Aorta (tissue), 5 donors: Measurements from ENCODE around the gene PADI6. TPM values are rescaled to one million over a fixed set of nuclear protein-coding genes. Genes with fewer than 3 reads are reported as not detected.
"Not testable (repeated sequence)": the region's sequence is repeated elsewhere in the genome, so short reads cannot be mapped to it uniquely, and the experiment has no call there.

Source experiments
- ATAC-seq: fragments of 200-7000 bp; cut with Tn5 transposase; one replicate; pipeline ENCODE4 v1.9.1; 2022; ENCODE audit warnings: moderate library complexity; ENCODE audit not compliant: low FRiP score
- DNase-seq, 2 donors: peaks; one replicate each; pipeline ENCODE4 v3.0.0-alpha.2; 2020
- H3K27ac ChIP-seq, 2 donors: one replicate each; pipeline ENCODE4 v1.5.1; 2013; ENCODE audit warnings: low read length in 2 of 2, mild to moderate bottlenecking in 2 of 2, moderate library complexity in 2 of 2, control low read depth in 1 of 2, inconsistent platforms in 1 of 2, low read depth in 1 of 2
- H3K27me3 ChIP-seq, 2 donors: one replicate each; pipeline ENCODE4 v1.6.1; 2013; ENCODE audit warnings: control low read depth in 1 of 2, low read length in 1 of 2, mild to moderate bottlenecking in 1 of 2, moderate library complexity in 1 of 2; ENCODE audit not compliant: insufficient read depth in 2 of 2, control insufficient read depth in 1 of 2
- H3K36me3 ChIP-seq, 2 donors: one replicate each; pipeline ENCODE4 v1.6.1; 2013; ENCODE audit warnings: control low read depth in 1 of 2, low read length in 1 of 2, mild to moderate bottlenecking in 1 of 2; ENCODE audit not compliant: insufficient read depth in 2 of 2, control insufficient read depth in 1 of 2
- H3K4me1 ChIP-seq, 2 donors: one replicate each; pipeline ENCODE4 v1.6.1; 2013; ENCODE audit warnings: low read length in 2 of 2, control low read depth in 1 of 2, mild to moderate bottlenecking in 1 of 2, moderate library complexity in 1 of 2; ENCODE audit not compliant: insufficient read depth in 2 of 2, control insufficient read depth in 1 of 2
- H3K4me3 ChIP-seq, 2 donors: one replicate each; pipeline ENCODE4 v1.5.1; 2013; ENCODE audit warnings: low read length in 2 of 2, control low read depth in 1 of 2, mild to moderate bottlenecking in 1 of 2
- H3K9me3 ChIP-seq: one replicate; pipeline ENCODE4 v1.6.1; 2013; ENCODE audit warnings: mild to moderate bottlenecking, low read length; ENCODE audit not compliant: control insufficient read depth
- WGBS, 2 donors: extraction: QIAGEN DNeasy Blood & Tissue Kit; methylation state at CpG; one replicate each; pipeline ENCODE4 v1.1.7; 2013; 5-methylcytosine and 5-hydroxymethylcytosine counted together
- intact Hi-C, 2 donors: fragments of 100-400 bp; cut with DNase I; formaldehyde crosslinking; loops; one replicate each; pipeline versions ENCODE4 v1.14.2 to v1.15.0; 2022
- polyA plus RNA-seq, 2 donors: library from polyadenylated mRNA; stranded (reverse); fragments of 200-250 nt; gene quantifications; one replicate each; pipeline ENCODE4 v1.2.3, GENCODE V29; 2013
- total RNA-seq, 2 donors: library from RNA; stranded (reverse); fragmentation: NEBNext Ultra II Directional; extraction: Animal tissue kit (Norgen Biotek cat#: 25700); gene quantifications; one replicate each; pipeline ENCODE4 v1.2.1, GENCODE V29; 2021
- donor health status: healthy with polysubstance abuse.
- donor health status: Bipolar disorder and iron deficiency.
- donor health status: DM: no; HTN: no; CAD: no.
- donor health status: DM: no; HTN: no; CAD: no.
- donor health status: DM: yes; HTN: yes; CAD: no.

Gene PADI6
- total and polyA plus RNA-seq, 4 donors = not detected

DNA sequence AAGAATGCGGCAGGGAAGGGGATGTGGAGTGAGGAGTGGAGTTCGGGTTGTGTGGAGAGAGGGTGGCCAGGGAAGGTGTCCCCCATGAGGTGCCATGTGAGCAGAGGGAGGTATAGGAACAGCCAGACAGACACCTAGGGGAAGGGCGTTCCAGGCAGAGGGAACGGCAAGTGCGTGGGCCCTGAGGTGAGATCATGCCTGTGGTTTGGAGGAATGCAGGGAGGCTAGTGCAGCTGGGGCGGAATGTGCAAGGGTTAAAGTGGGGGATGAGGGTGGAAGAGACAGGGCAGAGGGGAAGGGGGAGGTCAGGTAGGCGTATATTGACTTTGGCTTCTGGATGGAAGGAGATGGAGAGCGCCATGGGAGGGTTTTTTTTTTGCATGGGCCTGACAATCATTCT is 31.6 kb upstream of the PADI6 start:
- Histone ChIP-seq H3K4me3 (no peak overlapping the region), H3K27ac (no peak overlapping the region), H3K27me3 (no peaks in the 10 kb centered on the region), H3K9me3 (no peaks in the 10 kb centered on the region), H3K4me1 (no peaks in the 10 kb centered on the region), H3K36me3 (no peaks in the 10 kb centered on the region)
- DNase-seq = peak in 1 of 2 donors; percentile 27
- ATAC-seq = no peak
- intact Hi-C loops = no loop called here
- WGBS, 2 donors = 69 to 74% methylated on average over 8 of the region's 8 CpGs

DNA sequence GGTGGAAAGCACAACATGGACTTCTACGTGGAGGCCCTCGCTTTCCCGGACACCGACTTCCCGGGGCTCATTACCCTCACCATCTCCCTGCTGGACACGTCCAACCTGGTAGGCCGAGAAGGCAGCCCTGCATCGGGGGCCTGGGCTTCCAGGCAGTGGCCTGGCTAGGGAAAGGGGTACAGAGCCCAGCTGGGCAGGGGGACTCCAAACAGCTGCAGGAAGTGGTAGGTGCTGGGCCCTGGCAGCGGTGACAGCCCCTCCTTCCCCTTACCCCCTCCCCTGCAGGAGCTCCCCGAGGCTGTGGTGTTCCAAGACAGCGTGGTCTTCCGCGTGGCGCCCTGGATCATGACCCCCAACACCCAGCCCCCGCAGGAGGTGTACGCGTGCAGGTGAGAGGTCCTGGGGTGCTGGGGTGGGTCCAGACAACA is 30.0 kb upstream of the PADI6 start:
- ATAC-seq = no peak
- DNase-seq = peak in 1 of 2 donors; percentile 43

DNA sequence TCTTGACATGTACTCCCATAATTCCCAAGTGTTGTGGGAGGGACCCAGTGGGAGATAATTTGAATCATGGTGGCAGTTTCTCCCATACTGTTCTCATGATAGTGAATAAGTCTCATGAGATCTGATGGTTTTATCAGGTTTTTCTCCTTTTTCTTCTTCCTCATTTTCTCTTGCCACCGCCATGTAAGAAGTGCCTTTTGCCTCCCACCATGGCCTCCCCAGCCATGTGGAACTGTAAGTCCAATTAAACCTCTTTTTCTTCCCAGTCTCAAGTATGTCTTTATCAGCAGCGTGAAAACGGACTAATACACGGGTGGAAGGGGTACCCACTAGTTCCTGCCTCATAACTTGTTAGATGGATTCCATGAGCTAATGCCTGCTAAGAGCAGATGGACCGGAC is 26.5 kb upstream of the PADI6 start:
- H3K4me1 ChIP-seq, intact Hi-C loops, H3K4me3 ChIP-seq, H3K9me3 ChIP-seq, H3K27ac ChIP-seq, ATAC-seq, H3K36me3 ChIP-seq, DNase-seq, H3K27me3 ChIP-seq: not testable (repeated sequence)
- 88% methylated on average over 5 of the region's 5 CpGs for WGBS, 2 donors

More for the DNA sequence above, 30.0 kb upstream of the PADI6 start:
- Histone ChIP-seq H3K27ac (no peak overlapping the region), H3K9me3 (no peaks in the 10 kb centered on the region), H3K4me3 (no peak overlapping the region), H3K36me3 (no peaks in the 10 kb centered on the region), H3K4me1 (no peaks in the 10 kb centered on the region), H3K27me3 (no peaks in the 10 kb centered on the region)
- 72 to 74% methylated on average over 16 to 17 of the region's 17 CpGs for WGBS, 2 donors
- intact Hi-C loops = no loop called here

DNA sequence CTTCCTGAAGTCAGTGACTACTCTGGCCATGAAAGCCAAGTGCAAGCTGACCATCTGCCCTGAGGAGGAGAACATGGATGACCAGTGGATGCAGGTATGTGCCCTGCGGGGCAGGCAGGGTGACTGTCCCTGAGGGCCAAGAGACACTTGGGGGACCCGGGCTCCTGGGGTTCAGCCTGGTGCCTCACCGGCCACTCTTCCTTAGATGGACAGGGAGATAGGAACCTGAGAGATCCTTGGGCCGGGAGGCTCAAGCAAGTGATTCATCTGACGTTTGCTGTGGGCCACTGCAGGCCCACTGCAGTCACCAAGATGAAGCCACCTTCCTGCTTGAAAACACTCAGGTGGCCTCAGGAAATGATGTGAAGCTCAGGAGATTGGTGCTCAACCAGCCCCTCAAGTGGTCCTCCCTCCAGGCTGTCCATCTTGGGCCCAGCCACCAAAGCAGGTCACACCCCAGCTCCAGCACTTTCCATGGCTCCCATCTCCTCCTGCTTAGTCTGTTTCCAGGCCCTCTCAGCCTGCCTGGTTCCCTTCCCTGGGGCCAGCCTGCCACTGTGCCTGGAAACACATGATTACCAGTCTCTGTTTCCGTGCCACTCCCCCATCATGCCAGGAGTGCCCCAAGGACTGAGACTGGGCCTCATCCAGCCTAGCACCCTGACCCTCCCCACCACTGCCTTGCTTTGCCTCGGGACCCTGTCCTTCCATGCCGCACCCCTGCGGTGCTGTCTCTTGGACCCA is 25.8 kb upstream of the PADI6 start:
- Histone ChIP-seq H3K4me1 (no peaks in the 10 kb centered on the region), H3K27ac (no peak overlapping the region), H3K27me3 (no peaks in the 10 kb centered on the region), H3K36me3 (no peaks in the 10 kb centered on the region), H3K4me3 (no peak overlapping the region), H3K9me3 (no peaks in the 10 kb centered on the region)
- DNase-seq = peak; percentile 32 to 37
- ATAC-seq = no peak
- intact Hi-C loops = no loop called here
- WGBS, 2 donors = 78 to 84% methylated on average over 9 of the region's 9 CpGs

DNA sequence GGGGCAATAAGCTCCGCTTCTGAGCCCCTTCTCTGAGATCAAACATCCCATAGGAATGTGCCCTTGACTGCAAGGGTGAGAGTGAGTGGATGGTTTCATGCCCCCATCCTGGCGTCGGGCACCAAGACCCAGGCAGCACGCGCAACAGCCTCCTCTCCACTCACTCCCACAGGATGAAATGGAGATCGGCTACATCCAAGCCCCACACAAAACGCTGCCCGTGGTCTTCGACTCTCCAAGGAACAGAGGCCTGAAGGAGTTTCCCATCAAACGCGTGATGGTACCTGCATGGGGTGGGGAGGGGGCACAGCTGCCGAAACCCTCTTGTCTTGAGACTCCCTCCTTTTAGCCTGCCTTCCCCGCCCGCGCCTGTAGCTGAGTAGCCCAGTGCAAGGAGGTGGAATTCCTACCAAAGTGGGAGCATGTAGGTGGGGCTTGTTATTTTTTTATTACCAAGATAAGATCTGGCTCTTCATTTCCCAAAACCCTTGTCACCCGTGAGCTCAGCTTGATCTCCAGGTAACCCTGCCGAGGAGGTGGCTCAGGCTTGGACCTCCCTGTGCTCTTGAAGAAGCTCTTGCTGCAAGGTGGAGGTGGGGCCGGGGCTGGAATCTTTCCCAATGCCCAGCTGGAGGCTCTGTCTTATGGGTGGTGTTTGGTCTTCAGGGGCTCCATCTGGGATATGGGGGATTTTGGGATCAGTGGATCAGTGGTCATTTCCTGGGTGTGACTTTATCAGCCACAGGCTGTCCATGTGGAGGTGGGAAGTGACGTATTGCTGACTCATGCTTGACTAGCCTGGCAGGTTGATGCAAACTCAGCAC is 24.0 kb upstream of the PADI6 start:
- 70 to 71% methylated on average over 19 of the region's 19 CpGs for WGBS, 2 donors
- Histone ChIP-seq H3K27ac (no peak overlapping the region), H3K4me1 (no peaks in the 10 kb centered on the region), H3K36me3 (no peaks in the 10 kb centered on the region), H3K9me3 (no peaks in the 10 kb centered on the region), H3K27me3 (no peaks in the 10 kb centered on the region), H3K4me3 (no peak overlapping the region)
- intact Hi-C loops = no loop called here
- DNase-seq (peak; percentile 25 to 55), ATAC-seq (no peak)

DNA sequence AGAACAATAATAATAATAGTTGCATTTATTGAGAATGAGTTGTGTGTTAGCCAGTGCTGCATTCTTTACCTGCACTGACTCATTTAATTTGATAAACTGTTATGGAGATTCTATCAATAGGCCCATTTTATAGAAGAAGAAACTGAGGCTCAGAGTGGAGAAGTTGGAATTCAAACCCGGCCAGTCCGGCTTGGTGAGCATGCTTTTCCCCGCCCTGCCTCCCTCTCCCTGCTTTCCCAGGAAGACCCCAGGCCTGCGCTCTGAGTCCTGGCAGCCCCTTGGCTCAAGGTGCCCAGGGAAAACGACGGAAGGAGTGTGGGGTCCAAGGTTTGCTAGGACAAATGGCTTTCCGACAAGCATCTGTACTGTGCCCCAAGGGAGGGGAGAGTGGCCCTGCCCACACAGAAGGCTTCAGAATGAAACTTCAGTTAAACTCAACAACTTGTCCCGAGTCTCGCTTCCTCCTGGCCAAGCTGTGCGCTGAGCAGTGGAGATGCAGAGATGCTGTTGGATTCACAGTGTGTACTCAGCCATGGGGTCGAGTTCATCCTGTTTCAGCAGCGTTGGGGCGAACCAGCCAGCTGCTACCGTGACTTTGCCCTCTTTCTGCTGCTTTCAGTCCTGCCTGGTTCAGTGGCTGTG is 23.3 kb upstream of the PADI6 start:
- Histone ChIP-seq H3K4me3 (no peak overlapping the region), H3K4me1 (no peaks in the 10 kb centered on the region), H3K9me3 (no peaks in the 10 kb centered on the region), H3K36me3 (no peaks in the 10 kb centered on the region), H3K27ac (no peak overlapping the region), H3K27me3 (no peaks in the 10 kb centered on the region)
- intact Hi-C loops = no loop called here
- ATAC-seq (no peak), DNase-seq (peak; percentile 17 to 40)
- 49 to 58% methylated on average over 14 of the region's 14 CpGs for WGBS, 2 donors

DNA sequence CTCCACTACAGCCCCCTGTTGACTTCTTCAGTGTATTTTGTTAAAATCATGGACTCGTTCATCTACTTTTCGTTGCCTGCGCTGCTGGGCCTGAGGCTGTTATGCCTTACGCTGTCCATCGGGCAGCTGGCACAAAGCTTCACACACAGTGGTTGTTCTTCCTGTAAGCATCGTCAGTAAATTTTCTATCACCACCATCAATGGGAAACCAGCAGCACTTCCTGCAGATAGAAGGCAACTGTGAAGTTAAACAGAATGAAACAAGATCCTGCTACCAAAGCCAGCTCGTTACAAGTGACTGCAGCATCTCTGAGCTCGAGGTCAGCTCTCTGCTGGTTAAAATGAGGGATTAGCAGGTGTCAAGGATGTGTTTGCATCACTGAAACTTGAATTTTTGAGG is 21.9 kb upstream of the PADI6 start:
- no peaks in the 10 kb centered on the region for H3K9me3 ChIP-seq
- no peaks in the 10 kb centered on the region for H3K27me3 ChIP-seq
- no peak for ATAC-seq
- intact Hi-C loops = no loop called here
- H3K27ac ChIP-seq = no peak overlapping the region
- peak in 1 of 2 donors; percentile 5 for DNase-seq
- H3K36me3 ChIP-seq = no peaks in the 10 kb centered on the region
- WGBS, 2 donors = 60 to 62% methylated on average over 8 of the region's 8 CpGs
- H3K4me1 ChIP-seq = no peaks in the 10 kb centered on the region
- H3K4me3 ChIP-seq = no peak overlapping the region

DNA sequence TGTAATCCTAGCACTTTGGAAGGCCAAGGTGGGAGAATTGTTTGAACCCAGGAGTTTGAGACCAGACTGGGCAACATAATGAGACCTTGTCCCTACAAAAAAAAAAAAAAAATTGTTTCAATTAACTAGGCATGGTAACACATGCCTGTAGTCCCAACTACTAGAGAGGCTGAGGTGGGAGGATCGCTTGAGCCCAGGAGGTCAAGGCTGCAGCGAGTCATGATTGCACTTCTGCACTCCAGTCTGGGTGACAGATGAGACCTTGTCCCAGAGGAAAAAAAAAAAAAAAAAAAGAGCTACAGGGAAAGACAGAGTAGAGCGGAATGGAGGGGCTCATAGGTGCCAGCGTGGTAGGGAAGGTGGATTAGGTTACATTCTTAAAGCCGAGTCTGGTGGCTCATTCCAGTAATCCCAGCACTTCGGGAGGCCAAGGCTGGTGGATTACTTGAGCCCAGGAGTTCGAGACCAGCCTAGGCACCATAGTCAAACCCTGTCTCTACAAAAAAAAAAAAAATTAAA is 21.0 kb upstream of the PADI6 start:
- no peak overlapping the region for H3K4me3 ChIP-seq
- intact Hi-C loops = no loop called here
- ATAC-seq = no peak

More for the DNA sequence above, 21.0 kb upstream of the PADI6 start:
- 74 to 80% methylated on average over 7 of the region's 7 CpGs for WGBS, 2 donors
- Histone ChIP-seq H3K36me3 (no peaks in the 10 kb centered on the region), H3K9me3 (no peaks in the 10 kb centered on the region), H3K4me1 (no peaks in the 10 kb centered on the region), H3K27me3 (no peaks in the 10 kb centered on the region), H3K27ac (no peak overlapping the region)
- DNase-seq = peak in 1 of 2 donors; percentile 16
